ENCODE measurements around the gene COA8.
A peak's percentile ranks its signal among the peaks of the same experiment; 100 is the strongest.

COA8 gene

DNA sequence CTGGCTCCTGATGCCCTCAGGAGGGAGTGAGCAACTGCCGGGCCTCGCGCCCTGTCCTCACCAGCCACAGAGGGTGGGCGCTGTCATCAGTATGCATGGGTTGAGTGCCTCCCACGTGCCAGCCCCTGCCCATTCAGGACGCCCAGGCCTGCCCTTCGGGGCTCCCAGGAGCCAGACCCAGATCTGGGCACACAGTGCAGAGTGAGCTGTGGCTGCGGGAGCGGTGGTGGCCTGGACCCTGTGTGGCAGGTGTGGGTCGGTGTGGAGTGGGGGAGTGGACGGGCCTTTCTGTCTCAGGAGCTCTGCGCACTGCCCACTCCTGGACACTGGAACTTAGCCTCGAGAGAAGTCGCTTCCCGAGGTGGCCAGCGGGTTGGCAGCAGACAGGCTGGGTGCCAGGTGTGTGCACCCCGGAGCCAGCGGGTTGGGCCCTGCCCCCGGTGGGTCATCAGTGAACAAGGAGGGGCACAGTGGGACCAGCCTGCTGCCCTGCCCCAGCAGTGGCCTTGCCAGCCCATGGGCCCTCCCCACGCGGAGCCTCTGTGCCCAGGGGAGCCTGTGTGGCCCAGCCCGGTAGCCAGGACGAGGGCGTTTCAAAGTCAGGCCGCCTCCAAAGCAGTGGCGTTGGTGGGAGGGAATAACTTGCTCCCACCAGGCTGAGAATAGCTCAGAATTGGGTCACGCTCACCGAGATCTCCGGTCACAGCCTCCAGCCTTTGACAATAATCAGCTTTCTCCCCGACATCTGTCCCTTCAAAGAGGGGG is 24.3 kb upstream of the COA8 start:
- DNase-seq, result no peak

DNA sequence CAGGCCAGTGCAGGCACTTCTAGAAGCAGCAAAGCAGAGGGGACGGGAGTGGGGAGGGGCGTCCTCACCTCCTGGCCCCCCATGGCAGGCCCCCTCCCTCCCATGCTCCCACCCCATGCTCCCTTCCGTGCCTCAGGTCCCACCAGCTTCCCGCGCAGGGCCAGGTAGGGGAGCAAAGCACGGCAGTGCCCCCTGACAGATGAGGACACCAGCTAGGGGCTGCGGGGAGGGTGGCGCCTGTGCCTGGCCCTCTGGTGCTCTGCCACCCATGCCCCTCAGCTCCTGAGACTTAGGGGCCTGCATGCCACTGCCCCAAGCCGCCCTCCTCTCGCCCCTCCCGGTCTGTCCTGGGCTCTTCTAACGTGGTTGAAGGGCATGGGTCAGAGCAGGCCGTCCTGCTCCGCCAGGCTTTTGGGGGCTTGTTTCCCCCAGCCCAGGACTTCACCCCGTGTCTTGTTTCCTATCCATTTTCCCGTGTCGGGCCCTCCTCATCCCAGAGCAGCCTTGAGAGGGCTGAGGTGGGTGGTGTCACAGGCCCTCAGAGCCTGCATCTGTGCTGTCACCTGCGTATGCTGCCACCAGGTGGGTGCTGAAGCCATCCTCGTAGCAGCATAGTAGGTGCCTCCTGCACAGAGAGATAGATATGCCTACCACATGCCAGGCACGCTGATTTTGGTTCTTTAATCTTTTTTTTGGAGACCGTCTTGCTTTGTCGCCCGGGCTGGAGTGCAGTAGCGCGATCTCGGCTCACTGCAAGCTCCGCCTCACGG is 23.5 kb upstream of the COA8 start:
- no peak for DNase-seq

DNA sequence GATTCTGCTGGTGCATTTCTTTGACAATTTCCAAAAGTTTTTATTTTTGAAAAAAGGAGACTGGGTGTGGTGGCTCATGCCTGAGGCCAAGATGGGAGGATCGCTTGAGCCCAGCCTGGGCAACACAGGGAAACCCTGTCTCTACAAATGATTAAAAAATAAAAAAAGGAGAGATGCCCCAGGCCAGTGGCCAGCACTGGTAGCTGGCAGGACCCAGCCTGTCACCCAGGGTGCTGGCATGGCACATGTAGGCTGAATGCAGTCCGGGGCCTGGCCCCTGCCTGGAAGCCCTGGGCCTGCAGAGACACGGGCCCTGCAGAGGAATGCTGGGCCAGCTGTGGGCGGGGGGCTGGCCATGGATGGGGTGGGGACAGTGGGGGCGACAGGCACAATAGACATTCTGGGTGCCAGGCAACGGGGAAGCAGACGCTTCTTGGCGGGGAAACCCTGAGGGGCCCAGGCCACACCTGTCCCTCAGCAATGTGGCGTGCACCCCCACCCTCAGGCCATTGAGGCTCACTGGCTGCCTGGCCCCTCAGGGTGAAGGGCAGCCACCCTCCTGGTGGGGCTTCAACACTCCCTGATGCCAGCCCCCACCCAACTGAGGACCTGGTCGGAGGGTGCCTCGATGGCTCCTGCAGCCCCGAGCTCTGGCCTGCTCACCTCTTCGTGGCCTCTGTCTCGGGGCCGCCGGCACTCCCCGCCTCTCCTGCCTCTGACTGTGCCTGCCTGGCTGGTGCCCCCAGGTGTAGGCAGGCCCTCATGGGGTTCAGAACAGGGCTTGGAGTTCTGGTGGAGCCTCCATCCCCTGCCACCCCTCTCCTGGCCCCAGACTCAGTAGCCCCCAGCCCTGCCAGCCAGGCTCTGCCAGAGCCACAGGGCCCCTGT is 21.7 kb upstream of the COA8 start:
- DNase-seq, result no peak

DNA sequence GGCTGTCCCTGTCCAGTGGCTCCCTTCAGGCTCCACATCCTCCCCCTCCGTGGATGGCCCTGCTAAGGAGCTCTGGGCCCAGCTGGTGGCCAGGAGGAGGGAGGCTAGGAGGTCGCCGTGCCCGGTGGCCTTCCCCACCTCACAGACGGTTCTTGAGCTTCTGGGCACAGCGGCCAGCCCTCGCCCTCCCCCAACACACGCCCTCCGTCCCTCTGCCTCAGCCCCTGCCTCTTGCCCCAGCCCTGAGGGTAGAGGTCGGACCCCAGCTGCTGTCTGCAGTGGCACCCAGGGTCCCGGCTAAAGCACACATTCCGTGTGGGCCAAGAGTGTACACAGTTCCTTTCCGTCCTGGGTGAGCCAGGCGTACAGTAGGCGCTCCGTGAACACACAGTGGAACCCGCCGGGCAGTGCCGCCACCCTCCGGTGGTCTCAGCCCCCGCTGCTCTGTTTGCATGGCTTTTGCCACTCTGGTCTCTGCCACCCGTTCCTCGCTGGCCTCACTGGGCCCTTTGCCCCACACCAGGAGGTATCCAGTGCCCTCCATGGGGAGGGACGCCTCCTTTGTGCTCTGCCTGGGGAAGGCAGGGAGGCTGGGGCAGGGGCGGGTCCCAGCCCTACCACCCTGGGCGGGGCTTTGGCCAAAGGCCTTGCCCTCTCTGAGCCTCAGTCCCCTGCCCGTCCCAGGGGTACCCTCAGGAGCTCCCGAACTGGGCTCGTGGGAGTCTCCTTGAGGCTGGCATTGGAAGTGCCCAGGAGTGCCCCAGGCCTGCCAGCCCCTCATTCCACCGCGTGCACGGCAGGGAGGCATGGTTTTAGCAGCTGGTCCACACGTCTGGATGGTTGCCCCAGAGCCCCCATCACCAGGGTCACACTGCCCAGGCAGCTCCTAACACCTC is 20.8 kb upstream of the COA8 start:
- no peak for DNase-seq

DNA sequence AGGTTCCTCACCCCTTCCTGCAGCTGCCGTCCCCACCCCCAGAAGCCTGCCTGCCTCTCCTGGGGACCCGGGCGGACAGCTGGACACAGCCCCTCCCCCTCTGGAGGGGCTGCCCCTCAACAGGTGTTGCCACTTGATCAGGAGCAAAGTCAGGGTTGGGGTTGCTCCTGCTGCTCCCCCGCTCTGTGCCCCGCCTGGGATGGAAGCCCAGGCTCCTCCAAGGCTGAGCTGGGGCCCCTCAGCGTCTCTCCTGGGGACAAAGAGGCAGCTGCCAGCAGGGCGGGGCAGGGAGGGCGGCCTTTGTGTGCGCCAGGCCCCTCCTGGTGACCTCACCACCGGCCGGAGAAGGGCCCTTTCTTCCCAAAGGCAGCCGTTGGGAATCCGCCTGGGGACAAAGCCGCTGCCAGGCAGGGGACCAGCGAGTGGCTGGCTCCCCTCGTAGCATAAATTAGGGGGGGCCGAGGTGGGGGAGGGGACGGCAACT is 20.1 kb upstream of the COA8 start:
- no peak for DNase-seq

DNA sequence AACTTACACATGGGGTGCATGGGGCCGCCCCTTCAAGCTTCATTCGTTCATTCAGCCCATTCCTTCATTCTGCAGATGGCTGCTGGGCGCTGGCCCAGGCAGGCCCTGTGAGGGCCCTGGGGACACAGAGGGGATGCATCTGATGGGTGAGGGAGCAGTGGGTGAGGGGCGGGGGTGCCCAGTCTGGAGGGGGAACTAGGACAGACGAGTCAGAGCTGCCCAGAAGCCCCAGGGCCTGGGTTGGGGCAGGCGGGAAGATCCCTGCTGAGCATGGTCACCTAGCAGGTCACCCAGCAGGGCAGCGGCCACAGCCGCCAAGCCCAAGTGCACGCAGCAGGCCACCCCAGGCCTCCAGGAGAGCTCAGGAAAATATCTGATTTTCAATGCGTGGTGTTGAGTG is 19.6 kb upstream of the COA8 start:
- DNase-seq, result no peak

DNA sequence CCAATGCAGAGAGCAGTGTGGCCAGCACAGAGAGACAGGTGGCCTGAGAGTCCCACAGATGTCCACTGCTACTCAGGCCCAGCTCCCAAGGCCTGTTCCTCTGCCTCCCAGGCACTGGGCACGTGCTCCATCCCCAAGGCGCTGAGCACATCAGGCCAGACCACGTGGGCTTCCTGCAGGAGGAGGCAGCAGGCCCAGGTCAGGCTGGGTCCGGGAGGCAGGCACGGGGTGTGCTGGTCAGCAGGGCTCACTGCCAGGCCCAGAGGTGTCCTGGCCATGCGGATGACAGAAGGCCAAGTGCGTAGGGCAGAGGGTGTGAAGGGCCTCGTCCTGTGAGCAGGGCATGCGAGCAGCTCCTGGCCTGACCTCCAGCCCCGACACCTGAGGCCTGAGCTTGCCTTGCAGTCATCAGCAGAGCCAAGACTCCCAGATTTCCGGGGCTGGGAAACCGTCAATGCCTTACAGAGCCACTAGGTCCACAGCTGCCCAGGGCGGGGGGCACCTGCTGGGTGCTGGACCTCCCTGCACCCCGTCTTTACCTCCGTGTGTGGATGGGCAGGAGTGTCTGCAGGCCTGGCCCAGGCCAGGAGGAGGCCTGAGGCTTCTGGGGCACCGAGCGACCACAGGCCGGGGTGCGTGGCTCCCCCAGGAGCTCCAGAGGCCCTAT is 18.9 kb upstream of the COA8 start:
- DNase-seq, result no peak

DNA sequence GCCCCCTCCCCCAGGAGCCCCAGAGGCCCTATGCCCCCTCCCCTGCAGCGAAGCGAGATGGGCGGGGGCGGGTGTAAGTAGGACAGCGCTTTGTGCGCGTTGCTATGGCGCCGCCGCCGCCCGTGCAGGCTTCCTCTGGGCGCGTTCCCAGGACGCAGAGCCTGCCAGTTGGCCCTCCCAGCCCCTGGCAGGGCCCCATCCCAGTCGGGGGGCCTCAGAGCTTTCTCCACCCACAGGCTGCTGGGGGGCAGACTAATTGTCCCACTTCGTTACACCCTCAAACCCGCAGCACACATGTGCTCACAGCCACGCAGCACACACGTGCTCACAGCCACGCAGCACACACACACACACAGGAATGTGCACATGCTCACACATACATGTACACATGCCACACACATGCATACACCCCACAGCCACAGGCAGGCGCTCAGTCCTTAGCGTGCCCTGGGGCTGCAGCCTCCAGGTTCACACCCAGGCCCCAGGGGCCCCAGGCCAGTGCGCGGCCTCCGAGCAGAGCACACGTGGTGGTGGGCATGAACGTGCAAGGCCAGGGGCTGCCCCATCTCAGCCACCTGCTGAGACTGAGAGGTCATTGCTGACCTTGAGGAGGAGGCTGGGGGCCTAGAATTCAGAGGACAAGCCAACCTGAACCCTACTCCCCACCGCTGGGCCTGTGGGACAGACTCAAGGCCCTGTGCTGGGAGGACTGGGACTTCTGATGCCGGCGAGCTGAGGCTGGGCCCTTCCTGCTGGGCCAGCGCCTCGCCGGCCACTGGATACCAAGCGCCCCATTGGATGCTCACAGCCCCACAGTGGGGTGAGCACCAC is 18.2 kb upstream of the COA8 start:
- DNase-seq, result peak; percentile 11

DNA sequence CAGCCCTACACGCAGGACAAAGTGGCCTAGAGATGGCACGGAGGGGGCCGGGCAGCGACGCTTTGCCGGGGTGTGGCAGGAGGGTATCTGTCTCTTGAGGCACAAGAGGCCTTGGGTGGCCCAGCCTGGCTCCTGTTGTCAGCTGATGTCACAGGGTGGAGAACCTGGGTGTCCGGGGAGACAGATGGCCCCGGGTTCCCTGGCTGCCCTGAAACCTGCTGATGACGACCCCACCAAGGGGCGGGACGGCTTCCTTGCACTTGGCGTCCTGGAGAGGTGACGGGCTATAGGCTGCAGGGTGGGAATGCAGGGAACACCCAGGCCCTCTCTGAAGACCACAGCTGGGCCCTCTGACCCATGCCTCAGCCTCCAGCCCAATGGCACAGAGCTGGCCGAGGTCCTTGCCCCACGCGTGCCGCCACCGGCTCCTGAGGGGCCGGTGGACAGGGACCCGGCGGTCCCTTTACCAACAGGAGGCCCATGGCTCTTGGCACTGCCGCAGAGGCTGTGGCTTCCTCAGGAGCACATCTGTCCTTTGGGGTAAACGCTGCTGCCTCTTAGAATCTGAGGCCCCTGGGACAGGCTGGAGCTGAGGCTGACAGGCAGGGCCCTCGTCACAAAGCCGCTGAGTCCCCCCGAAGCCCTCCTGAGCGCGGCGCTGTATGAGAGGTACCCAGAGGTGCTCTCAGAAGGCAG is 17.4 kb upstream of the COA8 start:
- DNase-seq, result peak; percentile 13

DNA sequence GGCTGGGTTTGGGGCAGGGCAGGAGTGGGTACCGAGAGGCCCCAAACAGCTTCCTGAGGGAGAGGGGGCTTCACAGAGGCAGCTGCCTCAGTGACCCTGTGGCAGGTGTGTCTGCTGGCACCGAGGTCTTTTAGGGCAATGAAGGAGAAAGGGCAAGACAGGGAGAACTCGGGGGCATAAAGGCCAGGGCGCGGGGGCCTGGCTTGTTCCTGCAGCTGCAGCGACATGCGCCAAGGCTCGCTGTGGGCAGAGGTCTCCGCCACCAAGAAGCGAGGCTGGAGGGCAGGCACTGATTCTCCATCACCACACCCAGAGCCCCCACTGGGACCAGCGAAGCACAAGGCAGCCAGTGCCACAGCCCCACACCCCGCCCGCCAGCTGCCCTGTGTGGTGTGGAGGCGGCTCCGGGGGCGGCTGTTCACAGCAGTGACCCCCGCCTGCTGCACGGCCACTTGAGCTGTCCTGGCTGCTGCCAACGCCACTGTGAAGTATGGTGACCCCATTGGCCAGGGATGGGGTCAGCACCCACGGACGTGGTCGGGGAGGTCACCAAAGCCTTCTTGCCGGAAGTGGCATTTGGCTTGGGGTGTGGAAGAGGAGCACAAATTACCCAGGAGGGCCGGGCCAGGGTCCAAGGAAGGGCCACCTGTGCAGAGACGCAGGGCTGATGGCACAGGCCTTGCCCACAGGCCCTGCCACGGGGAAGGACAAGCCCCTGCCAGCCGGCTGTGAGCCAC is 16.7 kb upstream of the COA8 start:
- peak; percentile 14 for DNase-seq

DNA sequence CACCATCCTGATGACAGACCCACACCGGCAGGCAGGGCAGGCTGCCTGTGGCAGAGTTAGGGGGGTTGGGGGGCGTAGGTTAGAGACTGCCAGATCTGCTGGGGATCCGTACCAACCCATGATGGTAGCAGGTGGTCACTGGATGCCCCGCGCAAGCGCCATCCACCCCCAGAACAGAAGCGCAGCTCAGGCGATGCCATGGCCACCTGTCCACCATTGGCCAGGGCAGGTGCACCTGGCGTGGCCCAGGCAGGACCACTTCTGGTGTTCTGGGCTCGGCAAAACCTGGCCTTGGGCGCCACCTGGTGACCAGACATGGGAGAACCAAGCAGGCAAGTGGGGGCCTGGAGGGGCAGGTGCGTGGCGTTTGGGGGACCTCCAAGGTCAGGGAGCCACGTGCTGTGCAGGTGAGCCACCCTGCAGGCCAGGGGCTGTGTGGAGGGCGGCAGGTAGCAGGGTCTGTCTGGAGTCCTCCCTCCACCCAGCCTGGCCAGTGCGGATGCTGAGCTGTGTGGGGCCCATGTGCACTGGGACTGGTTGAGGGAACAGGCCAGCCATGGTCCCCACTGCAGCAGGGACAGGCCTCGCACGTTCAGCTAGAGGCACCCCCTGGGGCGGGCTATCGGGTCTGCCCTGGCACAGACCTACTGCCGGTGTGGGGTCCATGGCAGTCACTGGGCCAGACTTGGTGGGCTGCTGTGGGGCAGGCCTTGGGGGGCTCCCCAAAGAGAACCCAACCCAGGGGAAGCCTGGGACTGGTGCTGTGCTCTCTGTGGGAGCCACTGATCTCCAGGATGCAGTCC is 15.9 kb upstream of the COA8 start:
- DNase-seq, result peak; percentile 82

DNA sequence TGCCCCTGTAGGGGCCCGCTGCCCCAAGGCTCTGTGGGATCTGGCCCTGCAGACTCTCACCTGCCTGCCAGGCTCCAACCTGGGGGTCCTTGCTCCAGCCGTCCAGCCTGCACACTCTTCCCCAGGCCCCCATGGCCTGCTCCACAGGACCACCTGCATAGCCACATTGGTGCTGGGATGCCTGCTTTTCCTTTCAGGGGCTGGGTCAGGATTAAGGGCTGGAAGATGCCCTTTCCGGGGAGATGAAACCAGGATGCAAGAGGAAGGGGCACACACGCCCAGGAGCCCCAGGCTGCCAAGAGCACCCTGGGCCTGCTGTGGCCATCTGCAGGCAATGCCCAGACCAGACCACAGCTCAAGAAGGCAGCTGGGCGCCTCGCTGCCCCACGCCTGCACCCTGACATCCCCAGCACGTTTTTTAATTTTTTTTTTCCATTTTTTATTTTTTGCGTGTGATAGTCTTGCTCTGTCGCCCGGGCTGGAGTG is 15.3 kb upstream of the COA8 start:
- DNase-seq, result no peak

DNA sequence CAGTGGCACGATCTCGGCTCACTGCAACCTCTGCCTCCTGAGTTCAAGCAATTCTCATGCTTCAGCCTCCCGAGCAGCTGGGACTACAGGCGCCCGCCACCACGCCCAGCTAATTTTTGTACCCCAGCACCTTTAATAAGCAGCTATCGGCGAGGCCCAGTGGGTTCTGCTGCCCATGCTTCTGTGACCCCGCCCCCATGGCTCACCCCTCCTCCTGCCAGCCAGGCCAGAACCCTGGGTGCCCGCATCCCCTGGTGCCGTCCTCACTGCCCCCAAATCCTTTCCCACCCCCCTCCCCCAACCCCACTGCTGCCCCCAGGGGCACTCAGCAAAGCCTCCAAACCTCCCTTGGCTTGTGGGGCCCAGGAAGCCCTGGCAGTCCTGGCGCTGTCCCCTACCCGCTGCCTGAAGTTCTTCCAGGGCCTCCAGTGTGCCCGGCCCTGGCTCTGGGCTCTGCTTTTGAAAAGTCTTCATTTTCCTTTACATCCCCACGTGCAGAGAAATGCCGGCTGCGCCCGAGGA is 14.8 kb upstream of the COA8 start:
- DNase-seq, result peak; percentile 7

DNA sequence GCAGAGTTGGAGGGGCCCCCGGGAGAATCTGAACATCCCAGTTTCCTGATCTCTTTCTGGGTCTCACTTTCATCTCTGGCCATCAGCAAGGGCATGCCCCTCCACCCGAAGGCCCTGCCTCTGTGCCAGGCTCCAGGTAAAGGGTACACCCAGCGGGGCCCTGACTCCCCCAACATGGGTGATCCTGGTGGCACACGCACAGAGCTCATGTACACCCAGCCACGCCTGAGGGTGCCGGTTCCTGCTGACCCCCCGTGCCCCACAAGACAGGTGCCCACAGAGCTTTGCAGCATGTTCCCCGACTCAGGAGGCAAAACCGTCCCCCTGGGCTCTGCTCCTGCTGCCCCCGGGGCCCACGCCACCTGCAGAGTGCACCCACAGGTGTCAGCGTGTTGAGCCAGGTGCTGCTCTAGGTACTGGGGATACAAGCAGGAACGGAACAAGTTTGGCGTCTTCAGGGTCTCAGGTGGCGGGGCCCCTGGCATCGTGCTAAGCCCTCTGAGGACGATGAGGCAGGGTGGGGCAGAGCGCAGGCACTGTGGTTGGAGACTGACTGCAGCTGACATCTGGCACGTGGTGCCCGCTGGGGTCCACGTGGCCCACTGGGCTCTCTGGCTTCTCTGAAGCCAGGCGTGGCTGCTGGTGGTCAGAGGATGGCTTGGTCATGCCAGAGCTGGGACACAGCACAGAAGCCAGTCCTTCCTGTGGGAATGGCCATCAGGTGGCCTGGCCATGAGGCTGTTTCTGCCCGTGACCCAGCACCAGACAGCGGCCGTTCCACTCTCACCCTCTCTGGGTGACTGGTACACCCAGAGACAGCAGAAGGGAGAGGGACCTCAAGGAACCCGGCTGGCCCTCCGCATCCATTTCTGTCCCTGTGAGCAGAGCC is 14.1 kb upstream of the COA8 start:
- peak; percentile 9 for DNase-seq

DNA sequence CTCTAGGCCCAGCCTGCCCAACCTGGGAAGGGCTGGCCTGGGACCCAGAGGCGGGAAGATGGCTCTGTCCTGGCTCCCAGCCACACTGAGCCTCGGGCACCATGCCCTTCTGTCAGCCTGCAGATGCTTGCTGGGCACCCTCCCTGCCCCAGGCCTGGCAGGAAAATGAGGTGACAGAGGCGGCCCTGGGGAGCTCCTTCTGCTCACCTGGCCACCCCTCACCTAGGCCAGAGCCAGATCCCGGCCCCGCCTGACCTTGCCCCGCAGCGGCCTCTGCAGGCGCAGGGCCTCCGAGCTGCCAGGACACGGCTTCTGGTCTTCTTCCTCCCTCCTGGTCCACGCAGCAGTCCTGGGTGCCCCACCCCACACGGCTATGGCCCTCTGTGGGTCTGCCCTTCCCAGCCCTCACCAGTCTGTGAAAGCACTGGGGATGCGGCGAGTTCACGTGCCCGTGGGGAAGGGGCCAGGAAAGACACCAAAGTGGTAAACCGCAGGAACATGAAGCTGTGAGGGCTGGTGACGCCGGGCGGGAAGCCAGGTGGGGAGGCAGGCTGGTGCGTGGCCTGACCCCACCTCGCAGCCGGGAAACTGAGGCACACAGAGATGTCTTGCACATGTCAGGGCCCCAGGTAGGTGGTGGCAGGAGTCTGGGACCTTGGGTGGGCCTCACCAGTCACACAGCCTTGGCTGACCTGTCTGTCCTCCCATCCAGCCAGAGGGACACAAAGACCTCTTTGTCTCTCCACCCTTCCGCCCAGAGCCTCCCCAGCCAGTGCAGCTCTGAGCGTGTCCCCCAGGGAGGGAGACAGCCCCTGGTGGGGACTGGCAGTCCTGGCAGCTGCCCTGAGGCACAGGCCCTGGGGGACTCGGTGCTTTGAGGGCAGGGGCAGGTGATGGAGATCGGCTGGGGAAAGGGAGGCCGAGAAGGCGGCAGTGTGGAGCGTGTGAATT is 13.1 kb upstream of the COA8 start:
- peak; percentile 15 for DNase-seq
